HG02981 (cell line): ENCODE data around the gene XRCC3.

Source experiments
- ATAC-seq: cut with Tn5 transposase; IDR thresholded peaks from one replicate; pipeline ENCODE4 v1.9.1; 2021; ENCODE audit warnings: mild to moderate bottlenecking, moderate library complexity; ENCODE audit not compliant: unreplicated experiment

Gene XRCC3

DNA sequence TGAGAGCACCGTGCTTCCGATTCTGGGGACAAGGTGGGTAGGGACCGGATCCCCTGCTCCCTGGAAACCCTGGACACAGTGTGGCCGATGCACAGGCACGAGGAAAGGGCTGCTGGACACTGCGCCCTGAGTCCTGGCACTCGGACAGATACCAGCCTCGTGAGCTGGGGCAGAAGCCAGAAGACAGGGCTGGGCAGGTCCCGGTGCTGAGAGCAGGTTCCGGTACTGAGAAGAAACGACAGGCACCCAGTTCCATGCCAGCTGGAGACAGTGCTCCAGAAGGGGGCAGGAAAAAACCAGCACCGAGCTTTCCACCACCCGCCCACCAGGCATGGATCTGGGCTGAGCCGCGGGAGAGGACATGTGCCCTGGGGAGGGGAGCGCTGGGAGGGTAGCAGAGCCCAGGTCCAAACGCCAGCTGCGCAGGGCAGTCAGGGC lies 6.5 kb downstream of the XRCC3 start:
- ATAC-seq, result no peak

- no peak for ATAC-seq
Observed at GRCh38 chr14:103707329-103708263, 7.7 kb downstream of the XRCC3 start.

GRCh38 chr14:103706551-103707328 lies 8.5 kb downstream of the XRCC3 start:
- no peak for ATAC-seq

- ATAC-seq, result no peak
Observed at GRCh38 chr14:103705504-103706284, 9.6 kb downstream of the XRCC3 start.

DNA sequence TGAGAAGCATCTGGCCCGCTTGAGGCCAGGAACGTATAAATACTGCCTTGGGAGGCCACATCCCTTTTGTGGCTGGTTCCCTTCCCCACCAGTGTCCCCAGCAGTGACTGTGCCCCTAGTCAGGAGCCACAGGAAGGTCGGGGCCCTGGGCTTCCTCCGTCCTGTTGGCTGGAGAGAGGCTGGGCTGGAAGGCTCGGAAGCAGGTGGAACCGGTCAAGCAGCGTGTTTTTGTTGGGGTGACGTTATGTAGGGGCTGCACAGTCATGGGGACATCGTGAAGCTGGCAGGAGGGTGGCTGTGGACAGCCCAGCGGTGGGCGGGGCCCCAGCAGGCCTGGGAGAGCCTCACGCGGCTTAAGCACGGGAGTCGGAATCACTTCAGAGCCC lies 10.1 kb downstream of the XRCC3 start:
- ATAC-seq, result no peak

GRCh38 chr14:103704708-103705107 lies 10.5 kb downstream of the XRCC3 start:
- ATAC-seq, result no peak

- no peak for ATAC-seq
Observed at GRCh38 chr14:103703433-103704385, 11.5 kb downstream of the XRCC3 start.

- no peak for ATAC-seq
Observed at GRCh38 chr14:103702497-103703432, 12.5 kb downstream of the XRCC3 start.

DNA sequence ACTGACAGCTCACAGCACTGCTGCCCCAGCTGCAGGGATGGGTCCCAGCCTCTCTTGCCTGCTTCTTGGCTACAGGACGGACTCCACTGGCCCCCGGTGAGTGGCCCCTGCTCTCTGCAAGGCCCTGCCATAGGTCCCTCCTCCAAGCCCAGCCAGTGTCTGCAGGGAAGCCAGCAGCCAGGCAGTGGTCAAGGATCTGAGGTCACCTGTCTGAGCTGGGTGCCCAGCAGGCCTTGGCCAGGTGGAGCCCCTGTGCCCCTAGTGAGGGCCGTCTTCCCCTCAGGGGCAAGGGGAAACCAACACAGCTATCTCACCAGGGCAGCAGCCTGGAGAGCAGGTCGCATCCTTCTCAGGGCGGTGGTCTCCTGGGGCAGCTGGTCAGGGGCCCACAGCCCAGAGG lies 13.2 kb downstream of the XRCC3 start:
- no peak for ATAC-seq

DNA sequence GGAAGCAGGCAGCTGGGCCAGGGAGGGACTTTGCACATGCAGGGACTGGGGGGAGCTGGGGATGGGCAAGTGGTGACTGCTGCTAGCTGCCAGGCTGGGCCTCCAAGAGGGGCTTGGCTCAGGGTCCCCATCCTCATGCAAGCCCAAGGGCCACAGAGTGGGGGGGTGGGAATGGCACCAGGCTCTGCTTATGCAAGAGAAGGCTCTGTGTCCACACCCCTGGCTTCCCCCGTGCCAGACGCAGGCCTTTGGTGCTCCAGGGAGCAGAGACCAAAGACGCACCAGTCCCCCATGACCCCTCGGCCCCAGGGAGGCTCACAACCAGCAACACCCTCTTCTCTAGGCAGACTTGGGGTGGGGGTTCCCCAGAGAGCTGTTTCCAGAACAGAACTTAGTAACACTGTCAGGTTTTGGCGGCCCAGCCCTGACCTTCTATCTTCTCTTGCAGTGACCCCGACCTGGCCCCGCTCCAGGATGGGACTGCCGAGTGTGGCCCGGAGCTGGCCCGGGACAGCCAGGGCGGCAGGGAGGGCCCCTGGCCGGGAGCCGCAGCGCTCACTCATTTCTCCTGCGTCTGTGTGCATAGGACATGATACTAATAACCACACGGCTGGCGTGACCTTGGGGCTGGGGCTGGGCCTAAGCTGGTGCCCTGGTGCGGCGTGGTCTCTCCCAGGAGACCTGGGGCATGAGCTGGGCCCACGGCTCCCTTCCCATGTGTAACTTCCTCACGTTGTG lies 14.3 kb downstream of the XRCC3 start:
- no peak for ATAC-seq

DNA sequence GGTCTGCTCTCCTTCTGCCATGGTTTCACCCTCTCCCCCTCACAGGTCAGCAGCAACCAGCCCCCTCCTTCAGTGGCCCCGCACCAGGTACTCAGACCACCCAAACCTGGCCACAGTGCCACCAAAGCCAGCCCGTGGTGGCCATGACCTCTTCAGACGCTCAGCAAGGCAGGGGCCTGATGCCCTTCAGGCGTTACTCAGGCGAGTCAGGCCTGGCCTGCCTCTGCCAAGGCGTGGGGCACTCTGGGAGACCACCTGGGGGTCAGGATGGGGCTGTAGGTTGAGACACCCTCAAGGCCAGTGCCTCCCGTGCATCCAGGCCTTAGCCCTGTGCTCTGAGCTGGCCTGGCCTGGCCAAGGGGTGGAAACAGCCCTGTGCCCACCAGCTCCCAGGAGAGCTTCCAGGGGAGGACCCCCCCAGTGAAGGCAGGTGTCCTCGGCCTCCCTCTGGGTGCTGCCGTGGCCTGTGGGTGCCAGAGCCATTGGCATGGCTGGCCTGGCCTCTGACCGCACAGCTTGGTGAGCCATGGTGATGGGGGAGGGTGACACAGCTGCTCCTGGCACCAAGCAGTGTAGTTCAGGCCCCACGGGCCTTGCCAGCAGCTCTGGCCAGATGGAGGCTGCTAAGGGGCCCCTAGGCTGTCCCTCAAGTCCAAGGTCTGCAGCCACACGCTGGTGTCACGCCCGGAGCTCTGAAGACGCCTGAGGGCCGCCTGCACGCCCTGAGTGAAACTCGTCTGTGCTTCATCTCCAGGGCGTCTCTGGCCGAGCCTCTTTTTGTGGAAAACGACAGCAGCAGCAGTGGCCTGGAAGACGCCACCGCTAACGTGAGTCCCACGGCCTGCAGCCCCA lies 15.1 kb downstream of the XRCC3 start:
- ATAC-seq, result no peak

DNA sequence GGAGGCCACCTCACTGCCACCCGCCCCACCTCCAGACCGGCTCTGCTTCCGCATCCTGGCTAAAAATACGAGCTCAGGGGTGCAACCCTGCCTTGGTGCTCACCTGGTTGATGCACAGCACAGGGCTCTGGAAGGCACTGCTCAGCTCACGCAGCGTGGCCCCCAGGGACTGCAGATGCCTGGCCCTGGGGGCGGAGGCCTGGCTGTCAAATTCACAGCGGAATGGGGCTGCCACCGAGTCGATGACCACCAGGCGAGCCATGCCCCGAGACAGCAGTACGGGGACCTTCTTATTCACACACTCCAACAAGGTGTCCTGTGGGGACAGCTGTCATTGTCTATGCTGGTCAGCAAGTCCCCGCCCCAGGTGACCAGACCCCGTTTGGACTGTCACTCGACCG lies 16.0 kb downstream of the XRCC3 start:
- no peak for ATAC-seq

DNA sequence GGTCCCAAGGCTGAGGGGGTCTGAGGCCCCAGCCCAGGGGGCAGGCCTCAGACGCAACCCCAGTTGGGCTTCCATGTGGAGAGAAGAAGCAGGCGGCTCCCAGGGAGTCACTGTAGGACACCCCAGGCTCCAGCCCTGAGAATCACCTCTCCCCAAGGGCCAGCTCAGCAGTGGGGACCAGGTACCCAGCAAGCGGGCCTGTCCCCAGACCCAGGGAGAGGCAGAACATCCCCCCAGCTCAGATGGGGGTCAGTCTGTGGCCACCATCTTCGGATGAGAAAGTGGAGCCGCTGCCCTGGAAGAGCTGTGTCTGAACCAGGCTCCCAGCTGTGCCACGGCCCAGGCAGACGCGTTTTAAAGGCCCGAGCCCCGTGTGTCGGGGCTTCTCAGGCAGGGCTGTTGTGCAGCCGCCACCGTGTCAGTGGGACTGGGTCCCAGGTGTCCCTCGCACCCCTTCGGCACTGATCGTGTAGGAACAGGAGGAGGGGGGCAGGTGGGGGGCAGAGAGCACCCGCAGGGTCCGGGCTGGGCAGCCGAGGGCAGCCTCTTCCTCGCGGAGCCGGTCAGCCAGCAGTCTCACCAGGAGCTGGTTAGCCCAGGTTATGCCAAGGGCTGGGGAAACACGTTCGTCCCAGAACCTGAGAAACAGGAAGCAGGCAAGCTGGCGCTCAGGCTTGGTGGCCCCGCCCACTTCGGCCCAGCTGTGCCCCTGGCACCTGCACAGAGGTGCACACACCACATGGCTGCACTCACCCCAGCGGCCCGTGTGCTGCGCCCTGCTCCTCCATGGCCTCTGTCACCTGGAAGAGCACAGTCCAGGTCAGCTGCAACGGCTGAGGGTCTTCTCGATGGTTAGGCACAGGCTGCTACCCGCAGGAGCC lies 16.6 kb downstream of the XRCC3 start:
- no peak for ATAC-seq

DNA sequence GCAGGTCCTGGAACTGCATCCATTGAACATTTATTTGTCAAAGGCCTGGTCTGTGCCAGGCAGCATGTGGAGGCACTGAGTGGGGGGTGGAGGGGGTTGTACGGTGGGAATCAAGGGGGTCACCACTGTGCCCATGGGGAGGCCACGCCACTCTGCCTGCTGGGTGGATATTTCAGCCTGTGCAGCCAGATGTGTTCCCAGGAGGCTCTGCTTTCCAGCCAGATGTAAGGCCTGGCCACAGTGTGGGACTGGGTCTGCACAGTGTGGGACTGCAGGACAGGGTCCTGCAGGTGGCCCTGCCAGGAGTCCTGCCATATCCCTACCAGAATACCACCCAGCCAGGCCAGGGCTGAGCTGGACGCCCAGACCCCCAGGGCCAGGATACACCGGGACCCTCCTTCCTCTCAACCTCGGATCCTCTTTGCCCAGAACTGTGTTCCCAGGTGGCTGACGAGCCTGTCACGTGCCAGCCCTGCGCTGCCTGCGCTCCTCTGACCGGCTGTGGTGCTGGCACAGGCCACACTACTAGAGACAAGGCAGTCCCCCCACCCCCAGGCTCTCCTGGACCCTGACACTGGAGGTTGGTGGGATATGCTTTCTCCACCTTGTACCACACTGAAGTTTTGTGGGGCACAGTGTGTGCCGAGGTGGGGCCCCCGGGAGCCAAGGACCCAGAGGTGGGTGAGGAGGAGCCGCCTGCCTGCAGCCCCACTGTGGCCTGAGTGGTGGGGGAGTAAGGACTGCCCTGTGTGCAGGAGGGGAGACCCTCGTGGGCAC lies 17.5 kb downstream of the XRCC3 start:
- no peak for ATAC-seq

- ATAC-seq, result no peak
Observed at GRCh38 chr14:103697206-103697602, 18.0 kb downstream of the XRCC3 start.
